Dermis lymphatic vessel endothelial cell (primary cell): Measurements from ENCODE around the gene BNIP1. TPM values are rescaled to one million over a fixed set of nuclear protein-coding genes. Genes with fewer than 3 reads are reported as not detected.

ENCODE experiments used
- total RNA-seq: library from RNA; depleted of rRNA; stranded (reverse); fragments of >200 nt; gene quantifications from 2 replicates; pipeline ENCODE4 v1.2.1, GENCODE V29; 2014

BNIP1 gene
- 14.7 and 16.2 TPM in 2 replicates for total RNA-seq

GRCh38 chr5:173144200-173145176 lies at the start of gene BNIP1:
TSS of gene BNIP1 (plus strand) at chr5:173144531. CDS start at chr5:173144546, 15 bp downstream.

Other genes starting within 250 kb of the BNIP1 start
- gene RPL26L1, start 185.1 kb upstream of the BNIP1 start, total RNA-seq: 25.5 and 32.4 TPM in 2 replicates
- 301 and 538 TPM in 2 replicates for gene ATP6V0E1, start 160.8 kb upstream of the BNIP1 start, total RNA-seq
- gene CREBRF, start 88.2 kb upstream of the BNIP1 start, total RNA-seq: 29.7 and 36.2 TPM in 2 replicates
- 1.0 TPM in 1 of 2 replicates, not detected in the other for gene NKX2-5, start 90.7 kb downstream of the BNIP1 start, total RNA-seq
- 12.9 and 24.4 TPM in 2 replicates for gene STC2, start 183.9 kb downstream of the BNIP1 start, total RNA-seq